HL-60 (cell line): ENCODE measurements around the gene ZSCAN1.

Source experiments
- DNase-seq, 2 experiments: peaks; one replicate each; pipeline ENCODE4 v3.0.0-alpha.2; 2010 to 2020; ENCODE audit warnings: low read depth in 1 of 2, low spot score in 1 of 2
- H3K27ac ChIP-seq: fragments of 250-450 bp; sonication (Bioruptor Pico); replicated peaks from 2 replicates; pipeline ENCODE4 v1.5.1; 2020; ENCODE audit warnings: mild to moderate bottlenecking, moderate library complexity
- H3K27me3 ChIP-seq: fragments of 250-450 bp; sonication (Bioruptor Pico); 2 replicates; pipeline ENCODE4 v1.5.1; 2021; ENCODE audit warnings: mild to moderate bottlenecking, moderate library complexity; ENCODE audit not compliant: insufficient read depth, poor library complexity, severe bottlenecking
- H3K4me3 ChIP-seq: replicated peaks from 2 replicates; pipeline ENCODE4 v1.5.1; 2011; ENCODE audit warnings: mild to moderate bottlenecking, control low read depth, low read length; ENCODE audit not compliant: insufficient read depth
- CTCF ChIP-seq: IDR thresholded peaks from one replicate; pipeline ENCODE4 v1.5.1; 2011; ENCODE audit warnings: low read length, control low read depth, inconsistent platforms; ENCODE audit not compliant: insufficient read depth
- GABPA ChIP-seq: IDR thresholded peaks from 2 replicates; pipeline ENCODE4 v1.6.1; 2012; ENCODE audit warnings: low read depth
- POLR2AphosphoS5 ChIP-seq: IDR thresholded peaks from 2 replicates; pipeline ENCODE4 v1.6.1; 2012; ENCODE audit warnings: low read depth
- REST ChIP-seq: IDR thresholded peaks from 2 replicates; pipeline ENCODE4 v1.6.1; 2012; ENCODE audit warnings: low read depth; ENCODE audit not compliant: insufficient replicate concordance
- SPI1 ChIP-seq: IDR thresholded peaks from 2 replicates; pipeline ENCODE4 v1.6.1; 2012; ENCODE audit warnings: low read depth, mild to moderate bottlenecking, borderline replicate concordance

Gene ZSCAN1

GRCh38 chr19:58038688-58039204 is 4.9 kb downstream of the ZSCAN1 start:
- DNase-seq = no peak
- no peak overlapping the region for H3K27ac ChIP-seq
- no peaks in the 10 kb centered on the region for H3K27me3 ChIP-seq
- H3K4me3 ChIP-seq = no peak overlapping the region
- no peak for TF ChIP-seq POLR2AphosphoS5
- no peak for TF ChIP-seq SPI1
- no peak for TF ChIP-seq REST
- no peak for TF ChIP-seq CTCF
- no peak for TF ChIP-seq GABPA

- Histone ChIP-seq H3K27ac (no peak overlapping the region), H3K27me3 (no peaks in the 10 kb centered on the region)
- no peak for TF ChIP-seq REST
- no peak for TF ChIP-seq POLR2AphosphoS5
- no peak for TF ChIP-seq CTCF
- no peak for TF ChIP-seq SPI1
- no peak for TF ChIP-seq GABPA
Measured at GRCh38 chr19:58040751-58041525, 7.1 kb downstream of the ZSCAN1 start.

GRCh38 chr19:58042495-58043340 is 8.9 kb downstream of the ZSCAN1 start:
- DNase-seq = no peak

More at GRCh38 chr19:58040751-58041525, 7.1 kb downstream of the ZSCAN1 start:
- no peak for DNase-seq
- no peak overlapping the region for H3K4me3 ChIP-seq

More at GRCh38 chr19:58042495-58043340, 8.9 kb downstream of the ZSCAN1 start:
- Histone ChIP-seq H3K27ac (no peak overlapping the region), H3K4me3 (no peak overlapping the region), H3K27me3 (no peaks in the 10 kb centered on the region)
- TF ChIP-seq SPI1 (no peak), POLR2AphosphoS5 (no peak), REST (no peak), GABPA (no peak), CTCF (no peak)
